ENCODE data around the gene CPED1.
"Not testable (repeated sequence)": the region's sequence is repeated elsewhere in the genome, so short reads cannot be mapped to it uniquely, and the experiment has no call there.

CPED1 gene

DNA sequence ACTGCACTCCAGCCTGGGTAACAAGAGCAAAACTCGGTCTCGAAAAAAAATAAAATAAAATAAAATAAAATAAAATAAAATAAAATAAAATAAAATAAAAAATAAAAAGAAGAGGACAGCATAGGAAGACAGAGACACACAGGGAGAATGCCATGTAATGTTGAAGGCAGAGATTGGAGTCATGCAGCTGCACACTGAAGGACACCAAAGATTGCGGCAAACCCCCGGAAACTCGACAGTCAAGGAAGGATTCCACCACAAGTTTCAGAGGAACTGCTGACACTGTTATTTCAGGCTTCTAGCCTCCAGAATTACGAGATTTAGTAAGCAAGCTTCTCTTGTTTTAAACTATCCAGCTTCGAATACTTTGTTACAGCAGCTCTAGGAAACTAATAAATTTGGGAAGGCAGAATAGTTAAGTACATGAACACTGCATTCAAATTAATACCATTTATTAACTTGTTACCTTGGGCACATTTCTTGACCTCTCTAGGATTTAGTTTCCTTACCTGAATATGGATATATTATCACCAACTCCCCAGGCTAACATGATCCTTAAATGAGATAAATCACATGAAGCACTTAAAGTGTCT, 9.5 kb downstream of the CPED1 start:
- DNase-seq, result no peak

DNA sequence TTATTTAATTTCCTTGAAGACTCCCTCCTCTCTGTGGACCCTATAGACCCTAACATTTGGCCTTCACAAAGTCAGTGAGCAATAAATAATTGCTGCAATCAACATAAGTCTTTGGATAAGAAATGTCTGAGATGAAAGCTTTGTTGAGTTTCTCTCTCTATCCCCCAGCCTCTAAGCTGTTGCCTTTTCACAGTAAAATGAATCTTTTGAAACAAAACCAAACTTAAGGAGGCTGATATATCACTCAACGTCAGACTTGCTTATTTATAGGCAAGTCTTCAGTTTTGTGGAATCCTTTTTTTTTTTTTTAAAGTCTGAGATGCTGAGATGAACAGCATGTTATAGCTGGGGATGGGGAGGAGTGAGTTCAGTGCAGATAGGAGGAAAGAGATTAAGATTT, 10.0 kb downstream of the CPED1 start:
- DNase-seq, result no peak

DNA sequence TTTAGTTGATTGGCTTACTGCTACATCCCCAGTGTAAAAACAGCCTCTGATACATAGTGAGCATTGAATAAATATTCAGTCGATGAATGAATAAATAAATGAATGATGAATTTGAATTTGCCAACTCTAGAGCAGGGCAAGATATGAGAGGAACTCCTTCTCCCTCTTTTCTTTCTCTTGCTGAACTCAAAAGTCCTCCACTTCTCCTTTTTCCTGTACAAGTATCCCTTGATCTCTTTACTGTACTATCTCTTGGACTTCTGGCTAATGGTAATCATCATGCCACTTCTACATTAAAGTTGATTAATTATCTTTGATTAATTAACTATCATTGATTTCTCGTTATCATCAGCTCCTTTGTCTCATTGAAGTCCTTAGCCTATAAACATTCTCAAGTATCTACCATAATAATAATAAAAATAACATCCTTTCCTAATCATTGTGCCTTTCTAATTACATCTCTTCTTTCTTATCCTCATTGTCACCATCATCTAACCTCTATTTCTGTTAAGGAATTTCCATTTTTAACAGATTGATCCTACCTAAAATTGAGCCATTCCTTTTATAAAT, 10.6 kb downstream of the CPED1 start:
- no peak for DNase-seq

DNA sequence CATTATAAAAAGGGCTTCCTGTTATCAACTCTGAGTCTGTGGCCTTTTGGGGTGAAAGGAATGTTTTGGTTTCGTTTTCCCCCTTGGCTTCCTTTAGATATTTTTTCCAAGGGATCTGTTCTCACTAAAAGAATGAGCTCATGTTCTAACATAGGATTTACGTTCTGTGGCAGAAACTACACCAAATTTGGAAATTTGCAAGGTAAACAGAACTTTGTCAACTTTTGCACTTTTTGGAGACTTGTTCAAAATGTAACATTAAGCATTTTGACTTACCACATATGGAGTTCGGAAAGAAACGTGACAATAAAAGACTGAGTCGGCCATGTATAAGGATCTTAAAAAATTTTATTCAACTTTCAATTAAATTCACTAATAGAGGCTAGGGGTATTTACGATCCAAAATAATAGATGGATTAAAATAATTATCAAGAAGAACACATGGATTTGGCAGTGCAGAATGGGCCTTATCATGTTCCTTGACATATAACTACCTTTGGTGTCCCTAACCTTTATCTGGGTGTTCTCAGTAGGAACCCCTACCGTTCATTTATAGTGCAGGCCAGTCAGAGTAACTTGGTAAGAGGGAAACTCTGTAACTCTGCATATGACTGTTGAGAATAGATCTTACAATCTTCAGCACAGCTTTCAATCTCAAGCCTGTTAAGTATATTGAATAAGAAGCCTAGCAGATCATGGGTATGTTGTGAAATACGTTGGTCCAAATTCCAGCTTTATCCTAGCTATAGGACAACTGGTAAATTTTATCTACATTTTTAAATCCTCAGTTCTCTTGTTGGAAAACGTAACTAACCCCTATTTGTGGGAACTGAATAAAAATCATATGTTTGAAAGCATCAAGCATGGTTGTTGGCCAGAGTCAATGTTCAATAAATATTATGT, 11.8 kb downstream of the CPED1 start:
- DNase-seq, result no peak

DNA sequence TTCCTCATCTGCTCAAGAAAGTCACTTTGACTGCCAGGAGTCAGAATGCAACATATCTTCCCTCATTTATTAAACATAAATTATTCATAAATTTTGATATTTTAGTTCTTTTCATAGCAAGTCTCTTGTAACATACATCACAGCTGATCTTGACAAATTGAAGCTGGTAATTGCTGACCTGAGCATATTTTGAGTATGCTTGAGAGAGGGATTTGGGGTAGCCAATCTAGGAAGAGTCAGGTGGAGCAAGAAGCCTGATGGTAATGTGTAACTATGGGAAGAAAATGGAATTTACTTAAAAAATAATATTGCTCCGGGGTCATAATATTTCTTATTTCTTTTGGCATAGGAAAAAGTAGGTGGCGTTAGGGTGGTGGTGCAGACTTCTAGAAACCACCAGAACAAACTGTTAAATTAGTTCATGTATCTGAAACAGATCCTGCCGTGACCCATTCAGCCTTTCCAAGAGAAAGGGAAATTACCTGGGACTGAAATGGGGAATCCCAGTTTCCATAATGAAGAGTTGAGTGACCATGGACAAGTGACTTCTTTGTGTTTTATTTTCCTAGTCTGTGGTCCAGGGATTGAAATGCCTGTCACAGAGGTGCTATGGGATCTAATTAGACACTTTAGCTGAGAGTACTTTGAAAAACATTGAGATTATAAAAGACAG, 12.9 kb downstream of the CPED1 start:
- DNase-seq, result no peak

DNA sequence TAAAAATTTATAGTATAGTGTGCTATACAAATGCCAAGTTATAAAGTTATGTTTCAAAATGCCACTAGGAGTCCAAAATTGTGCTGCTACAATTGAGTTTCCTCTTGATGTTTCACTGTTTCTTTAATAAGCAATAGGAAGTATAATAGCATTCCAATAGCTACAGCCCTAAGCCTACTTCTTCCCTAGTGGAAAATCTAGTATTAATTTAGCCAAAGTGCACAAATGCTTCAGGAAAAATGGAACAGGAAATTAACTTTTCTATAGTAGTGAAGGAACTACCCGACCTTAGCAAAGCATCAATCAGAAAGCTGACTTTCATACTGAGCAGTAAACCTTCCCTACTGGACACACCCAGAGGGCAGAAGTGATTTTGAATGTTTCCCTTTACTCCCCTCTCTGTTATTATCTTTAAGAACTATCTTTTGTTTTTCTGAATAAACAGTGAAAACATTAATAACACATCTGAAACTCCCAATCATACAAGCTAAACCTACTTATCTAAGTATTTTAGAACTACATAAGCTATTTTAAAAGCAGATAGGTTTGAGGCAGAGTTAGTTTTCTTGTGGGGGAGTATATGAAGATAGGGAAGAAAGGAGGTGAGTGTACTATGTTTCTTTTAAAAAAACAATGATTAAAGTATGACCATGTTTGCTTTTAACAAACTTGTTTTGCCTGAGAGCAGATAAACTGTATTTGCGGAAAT, 13.7 kb downstream of the CPED1 start:
- DNase-seq, result no peak

DNA sequence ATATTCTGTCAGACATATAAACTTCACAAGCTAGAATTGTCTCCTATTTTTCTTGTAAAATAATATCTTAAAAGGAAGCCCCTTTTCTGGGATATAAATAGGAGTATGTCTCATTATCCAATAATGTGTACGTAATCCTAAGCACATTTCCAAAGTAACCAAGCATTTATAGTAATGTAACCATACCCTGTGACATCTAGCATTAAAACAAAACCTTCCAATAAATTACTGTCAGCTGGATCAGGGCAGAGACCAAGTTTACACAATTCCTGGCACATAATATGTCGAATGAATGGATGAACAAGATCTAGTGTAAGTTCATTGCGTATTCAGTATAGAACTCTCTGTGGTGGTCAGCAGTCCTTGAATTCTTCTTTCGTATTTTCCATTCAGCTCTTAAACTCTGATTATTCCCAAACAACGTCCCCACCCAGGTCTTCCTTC, 14.3 kb downstream of the CPED1 start:
- no peak for DNase-seq

DNA sequence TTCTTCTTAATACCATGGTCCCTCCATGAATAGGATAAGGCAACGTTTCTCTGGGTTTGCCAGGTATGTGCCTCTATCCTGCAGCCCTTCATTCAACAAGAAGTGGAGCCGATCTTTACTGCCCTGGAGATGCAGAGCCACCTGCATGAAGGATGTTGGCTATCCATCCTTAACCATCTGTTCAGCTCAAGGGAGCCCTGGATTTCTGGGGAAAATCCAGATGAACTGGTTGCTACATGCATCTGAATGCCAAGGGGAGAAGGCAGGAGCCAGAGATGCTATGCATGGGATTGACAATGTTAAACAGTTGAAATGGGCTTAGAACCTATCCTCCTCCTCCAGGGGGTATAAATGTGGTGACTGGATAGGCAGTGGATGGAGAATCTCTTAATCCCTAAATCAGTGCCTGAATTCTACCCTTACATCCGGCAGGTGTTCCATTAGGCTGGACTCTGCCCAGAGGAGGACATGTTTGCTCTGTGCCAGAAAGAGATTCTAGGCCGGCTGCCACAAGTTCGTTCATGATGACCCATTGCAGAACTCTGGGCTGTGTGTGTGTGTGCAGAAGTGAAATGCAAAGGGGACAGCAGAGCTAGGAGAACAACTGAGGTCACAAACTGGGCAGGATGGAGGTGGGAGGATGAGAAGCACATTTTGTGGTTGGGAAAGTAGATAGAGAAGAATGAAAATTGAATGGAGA, 15.6 kb downstream of the CPED1 start:
- no peak for DNase-seq

DNA sequence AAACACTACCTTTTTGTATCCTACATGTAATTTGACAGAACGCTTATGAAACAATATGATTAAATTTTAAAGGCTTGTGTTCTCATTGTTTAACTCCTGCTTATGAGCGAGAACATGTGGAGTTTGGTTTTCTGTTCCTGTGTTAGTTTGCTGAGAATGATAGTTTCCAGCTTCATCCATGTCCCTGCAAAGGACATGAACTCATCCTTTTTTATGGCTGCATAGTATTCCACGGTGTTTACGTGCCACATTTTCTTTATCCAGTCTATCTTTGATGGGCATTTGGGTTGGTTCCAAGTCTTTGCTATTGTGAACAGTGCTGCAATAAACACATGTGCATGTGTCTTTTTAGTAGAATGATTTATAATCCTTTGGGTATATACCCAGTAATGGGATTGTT, 16.5 kb downstream of the CPED1 start:
- not testable (repeated sequence) for DNase-seq

DNA sequence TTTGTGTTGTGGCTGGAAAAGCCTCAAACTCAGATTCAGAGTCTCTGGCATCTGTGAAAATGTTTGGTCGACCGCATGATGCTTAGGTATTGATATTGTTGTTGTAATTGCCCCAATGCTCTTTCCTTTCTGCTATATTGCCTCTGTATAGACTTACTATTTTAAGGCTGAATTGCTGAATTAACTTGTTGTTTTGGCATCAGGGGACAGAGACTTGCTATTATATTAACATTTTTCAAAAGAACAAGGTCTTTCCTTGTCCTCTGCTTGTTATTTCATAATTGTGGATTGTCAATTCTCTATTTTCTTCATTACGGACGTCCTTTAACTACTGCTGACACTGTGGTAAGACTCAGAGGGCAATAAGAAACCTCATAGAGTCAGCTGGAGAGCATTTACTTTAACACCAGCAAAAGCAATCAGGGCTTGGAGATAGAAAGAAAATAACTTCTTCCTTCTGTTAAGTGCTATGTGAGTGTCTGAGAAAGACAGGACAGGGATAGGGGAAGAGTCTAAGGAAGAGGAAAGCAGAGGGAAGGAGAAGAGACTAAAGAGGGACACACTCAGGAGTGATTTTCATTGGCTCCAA, 17.6 kb downstream of the CPED1 start:
- no peak for DNase-seq

DNA sequence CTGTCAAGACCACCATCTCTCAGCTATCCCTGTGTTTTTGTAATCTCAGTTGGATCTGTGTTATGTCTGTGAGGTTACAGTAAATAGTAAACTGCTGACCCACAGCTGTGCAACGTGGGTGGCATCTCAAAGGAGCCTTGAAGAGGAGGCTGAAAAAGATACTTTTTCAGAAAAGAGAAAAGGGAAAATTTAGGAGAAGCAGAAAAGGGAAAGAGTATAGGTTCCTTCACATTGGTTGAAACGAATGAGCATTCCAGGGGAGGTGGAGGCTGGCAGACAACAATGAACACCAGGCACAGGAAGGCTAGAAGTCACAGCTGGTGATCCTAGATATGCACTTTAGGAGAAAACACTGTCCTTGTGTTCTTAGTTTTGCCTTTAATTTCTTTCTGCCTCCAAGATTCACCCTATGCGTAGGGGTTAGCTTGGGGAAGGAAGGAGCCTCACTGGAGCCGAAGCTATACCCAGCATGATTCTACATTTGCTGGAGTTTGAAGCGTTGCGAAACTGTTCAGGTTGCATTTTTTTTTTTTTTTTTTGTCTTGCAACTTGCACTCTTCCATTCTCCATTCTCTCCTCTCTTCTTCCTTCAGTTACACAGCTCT, 18.3 kb downstream of the CPED1 start:
- DNase-seq, result no peak

DNA sequence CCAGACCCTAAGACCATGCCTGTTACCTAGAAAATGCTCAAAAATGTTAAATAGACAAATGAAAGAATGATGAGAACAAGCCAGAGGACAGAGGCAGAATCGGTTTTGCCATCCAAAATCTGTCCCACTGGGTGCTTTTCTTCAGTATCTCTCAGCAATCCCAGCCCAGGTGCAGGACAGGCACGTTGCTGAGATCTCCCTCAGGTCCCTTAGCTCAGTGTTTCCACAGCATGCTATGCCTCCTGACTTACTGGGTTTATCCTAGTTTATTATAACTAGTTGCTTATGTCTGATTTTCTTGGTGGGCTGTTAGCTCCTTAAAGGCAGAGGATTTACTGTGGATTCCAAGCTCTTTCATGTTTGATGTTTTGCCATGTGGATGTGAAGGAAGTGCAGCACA, 20.3 kb downstream of the CPED1 start:
- DNase-seq, result no peak

DNA sequence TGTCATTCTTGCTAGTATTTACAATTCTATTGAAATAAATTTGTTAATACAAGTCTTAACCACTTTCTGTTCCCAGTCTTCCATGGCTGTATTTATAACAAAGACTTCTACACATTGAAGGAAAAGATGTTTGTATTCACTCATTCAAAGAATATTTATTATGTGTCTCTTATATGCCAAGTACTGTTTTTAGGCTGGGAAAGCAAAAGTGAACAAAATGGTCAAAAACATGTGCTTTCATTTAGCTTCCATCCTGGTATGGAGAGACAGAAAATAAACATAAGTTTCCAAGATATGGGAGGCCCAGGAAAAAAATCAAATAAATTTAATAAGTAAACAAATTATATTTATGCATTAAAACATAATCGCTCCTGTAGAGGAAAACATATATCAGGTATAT, 22.9 kb downstream of the CPED1 start:
- DNase-seq, result no peak

DNA sequence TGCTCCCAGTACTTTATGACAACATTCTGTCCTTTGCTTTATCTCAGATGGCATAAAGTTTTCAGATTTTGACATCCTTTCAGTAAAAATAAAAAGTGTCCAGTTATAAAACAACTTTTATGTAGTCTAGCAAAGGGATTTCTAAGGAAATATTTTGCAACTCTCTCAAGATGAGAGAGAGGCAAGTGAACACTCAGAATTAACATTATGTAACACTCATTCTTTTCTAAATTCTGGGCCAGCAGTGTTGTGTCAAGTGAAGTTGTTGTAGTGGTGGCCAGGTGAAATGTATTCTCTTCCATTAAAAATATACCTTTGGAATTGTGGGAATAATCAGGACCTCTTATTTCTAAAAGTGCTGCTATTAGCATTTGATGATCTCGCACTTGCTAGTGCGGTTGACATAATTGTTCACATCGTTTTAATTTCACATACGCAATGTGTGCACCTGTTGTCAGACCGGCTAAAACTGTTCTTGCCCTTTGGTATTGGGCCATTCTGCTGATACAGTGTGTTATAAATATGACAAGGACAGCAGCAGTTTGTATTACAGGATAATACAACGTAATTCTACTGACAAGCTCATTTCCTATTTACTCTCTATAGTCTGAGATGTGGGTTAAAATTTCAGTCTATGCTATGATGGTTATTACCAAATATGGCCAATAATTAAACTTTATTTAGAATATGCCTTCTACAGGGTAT, 23.8 kb downstream of the CPED1 start:
- DNase-seq, result no peak

DNA sequence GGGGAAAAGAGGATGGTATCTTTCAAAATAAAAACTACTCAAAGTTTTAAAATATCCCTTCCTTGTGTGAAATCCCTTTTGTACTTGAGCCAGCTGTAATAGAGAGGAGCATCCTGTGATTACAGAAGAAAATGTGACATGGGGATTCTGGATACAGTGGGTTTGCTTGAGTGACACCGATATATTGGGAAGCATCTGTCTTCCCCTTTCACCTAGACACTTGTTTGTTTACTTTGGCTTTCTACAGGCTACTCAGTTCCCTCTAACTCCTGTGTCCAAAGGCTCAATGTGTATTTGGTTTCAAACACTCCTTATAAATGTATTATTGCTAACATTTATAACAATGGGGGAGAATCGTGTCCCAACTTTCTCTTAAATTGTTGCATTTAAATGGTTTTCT, 24.4 kb downstream of the CPED1 start:
- no peak for DNase-seq

DNA sequence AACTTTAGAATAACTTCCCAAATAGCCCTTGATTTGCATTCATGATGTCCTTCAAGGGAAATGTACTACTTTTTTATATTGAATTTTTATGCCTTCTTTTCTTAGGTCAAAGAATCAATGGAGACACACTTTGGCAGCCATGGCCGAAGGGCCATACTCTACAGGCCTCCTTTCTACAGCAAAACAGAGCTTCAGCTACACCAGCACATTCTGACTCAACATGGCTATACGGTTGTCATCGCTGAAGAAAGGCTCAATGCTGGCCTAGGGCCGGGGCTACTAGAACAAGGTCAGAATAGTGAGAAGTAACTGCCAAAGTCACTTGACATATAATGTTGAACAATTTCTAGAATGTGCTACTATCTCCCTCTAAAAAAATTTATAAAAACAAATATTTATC, 27.0 kb downstream of the CPED1 start:
- no peak for DNase-seq

DNA sequence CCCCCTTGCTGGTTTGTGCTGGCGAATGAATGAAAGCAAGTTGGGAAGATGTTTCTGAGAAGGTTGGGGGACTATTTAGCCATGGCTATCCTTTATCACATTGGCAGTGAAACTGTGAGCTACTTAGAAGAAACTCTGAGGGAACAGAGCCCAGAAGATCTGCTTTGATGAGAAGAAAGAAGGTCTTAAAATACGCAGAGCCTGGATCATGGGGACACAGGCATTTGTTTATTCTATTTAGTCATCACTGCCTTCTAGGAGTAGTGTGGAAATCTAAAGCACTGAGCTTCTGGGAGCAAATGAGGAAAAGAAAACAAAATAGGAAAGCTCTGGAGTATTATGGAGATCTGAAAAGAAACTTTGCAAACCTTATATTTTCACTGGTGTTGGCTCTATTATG, 28.5 kb downstream of the CPED1 start:
- no peak for DNase-seq

DNA sequence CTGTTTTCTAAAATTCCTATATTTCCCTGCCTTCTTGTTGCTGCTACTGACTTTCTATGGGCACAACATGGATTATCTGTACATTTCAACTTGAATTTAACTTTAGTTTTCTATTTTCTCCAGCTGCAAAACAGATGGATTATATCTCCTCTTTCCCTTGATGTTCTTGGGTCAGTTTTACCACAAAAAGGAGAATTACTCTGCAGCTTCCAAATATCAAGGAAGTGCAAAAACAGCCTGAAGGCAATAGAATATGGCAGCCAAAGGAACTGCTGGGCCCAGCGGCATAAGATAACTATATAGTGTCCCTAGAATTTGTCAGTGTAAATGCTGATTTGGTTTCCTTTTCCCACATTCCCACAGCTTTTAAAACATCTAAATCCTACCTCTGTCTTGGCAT, 29.1 kb downstream of the CPED1 start:
- no peak for DNase-seq

DNA sequence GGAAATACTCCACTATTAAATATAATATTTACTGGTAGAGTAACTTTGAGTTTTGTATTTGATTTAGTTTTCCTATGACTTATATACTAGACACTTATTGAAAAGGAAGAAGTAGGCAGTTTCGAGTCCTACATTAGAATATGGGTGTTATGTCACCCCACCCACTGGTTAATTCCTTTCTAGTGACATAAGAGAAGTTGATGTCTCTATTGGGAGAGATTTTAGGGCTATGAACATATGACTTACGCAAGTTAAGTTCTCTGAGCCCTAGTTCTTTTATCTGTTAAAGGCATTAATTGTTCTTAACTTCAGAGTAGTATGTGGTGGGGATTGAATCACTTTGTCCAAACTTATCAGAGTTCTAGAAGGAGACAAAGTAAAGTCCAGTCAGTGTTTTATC, 30.5 kb downstream of the CPED1 start:
- no peak for DNase-seq

DNA sequence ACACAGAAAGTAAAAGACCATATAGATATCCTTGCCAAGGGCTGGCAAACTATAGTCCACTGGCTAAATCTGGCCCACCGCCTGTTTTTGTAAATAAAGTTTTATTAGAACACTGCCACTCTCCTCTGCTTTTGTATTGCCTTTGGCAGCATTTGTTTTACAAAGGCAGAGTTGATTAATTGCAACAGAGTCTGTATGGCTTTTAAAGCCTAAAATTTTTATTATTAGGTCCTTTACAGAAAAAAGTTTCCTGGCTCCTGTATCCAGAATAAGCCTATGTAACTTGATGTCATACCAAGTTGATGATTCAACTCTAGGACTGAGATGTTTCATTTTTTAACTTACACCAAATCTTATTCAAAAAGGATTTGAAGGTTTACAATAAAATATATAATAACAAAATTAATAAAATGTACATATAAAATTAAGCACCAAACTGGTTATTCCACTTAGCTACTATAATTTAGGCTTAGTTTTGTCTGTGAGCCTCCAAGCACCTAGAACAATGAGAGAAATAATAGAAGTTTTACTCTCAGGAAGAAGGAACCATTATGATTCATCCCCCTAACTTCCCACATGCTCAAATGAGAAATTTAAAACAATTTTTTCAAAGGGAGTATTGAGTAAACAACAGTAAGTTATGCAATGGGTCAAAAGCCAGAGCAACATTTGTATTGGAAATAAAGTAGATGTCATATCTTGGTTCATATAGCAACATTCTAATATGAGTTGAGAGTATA, 31.9 kb downstream of the CPED1 start:
- DNase-seq, result no peak
